AG04449 (cell line): ENCODE measurements around the gene NUMB.

Source experiments
- CTCF ChIA-PET: fragments of 350-600 bp; formaldehyde crosslinking; extraction: SDS; loops from one replicate; lab custom pipeline; 2021; ENCODE audit warnings: antibody characterized with exemption; lab: Yijun Ruan, JAX
- POLR2A ChIA-PET: fragments of 400-600, 350-600 bp; formaldehyde crosslinking; extraction: SDS; loops from one replicate; lab custom pipeline; 2020; ENCODE audit warnings: antibody characterized with exemption, inconsistent platforms; lab: Yijun Ruan, JAX
- DNase-seq: peaks from one replicate; pipeline ENCODE4 v3.0.0-alpha.2; 2010; ENCODE audit warnings: low read depth, low spot score
- H3K4me3 ChIP-seq: 2 replicates; pipeline ENCODE4 v1.5.1; 2011; ENCODE audit warnings: low read depth, mild to moderate bottlenecking, control low read depth, low read length
- TF ChIP-seq, protein P1 (sequence below): IDR thresholded peaks from one replicate; pipeline ENCODE4 v1.5.1; 2011; ENCODE audit warnings: mild to moderate bottlenecking, moderate library complexity, low read length, control low read depth, inconsistent platforms; ENCODE audit not compliant: insufficient read depth; ENCODE audit errors: missing control alignments

NUMB gene

GRCh38 chr14:73342670-73343069 lies 115.7 kb downstream of the NUMB start:
- ChIA-PET POLR2A (no interaction called here), CTCF (interaction anchor here (1.0 kb wide), 1 partner anchor 48 kb away, joined by 3 read pairs; no protein-coding TSS in a partner anchor)
- TF ChIP-seq, protein P1, sequence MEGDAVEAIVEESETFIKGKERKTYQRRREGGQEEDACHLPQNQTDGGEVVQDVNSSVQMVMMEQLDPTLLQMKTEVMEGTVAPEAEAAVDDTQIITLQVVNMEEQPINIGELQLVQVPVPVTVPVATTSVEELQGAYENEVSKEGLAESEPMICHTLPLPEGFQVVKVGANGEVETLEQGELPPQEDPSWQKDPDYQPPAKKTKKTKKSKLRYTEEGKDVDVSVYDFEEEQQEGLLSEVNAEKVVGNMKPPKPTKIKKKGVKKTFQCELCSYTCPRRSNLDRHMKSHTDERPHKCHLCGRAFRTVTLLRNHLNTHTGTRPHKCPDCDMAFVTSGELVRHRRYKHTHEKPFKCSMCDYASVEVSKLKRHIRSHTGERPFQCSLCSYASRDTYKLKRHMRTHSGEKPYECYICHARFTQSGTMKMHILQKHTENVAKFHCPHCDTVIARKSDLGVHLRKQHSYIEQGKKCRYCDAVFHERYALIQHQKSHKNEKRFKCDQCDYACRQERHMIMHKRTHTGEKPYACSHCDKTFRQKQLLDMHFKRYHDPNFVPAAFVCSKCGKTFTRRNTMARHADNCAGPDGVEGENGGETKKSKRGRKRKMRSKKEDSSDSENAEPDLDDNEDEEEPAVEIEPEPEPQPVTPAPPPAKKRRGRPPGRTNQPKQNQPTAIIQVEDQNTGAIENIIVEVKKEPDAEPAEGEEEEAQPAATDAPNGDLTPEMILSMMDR, result no peak
- H3K4me3 ChIP-seq, result no peak overlapping the region
- no peak for DNase-seq

- POLR2A ChIA-PET, result no interaction called here
- no peak for DNase-seq
- H3K4me3 ChIP-seq, result no peak overlapping the region
- TF ChIP-seq, protein P1, result no peak
- CTCF ChIA-PET, result no interaction called here
Observed at GRCh38 chr14:73339846-73340595, 118.3 kb downstream of the NUMB start.

GRCh38 chr14:73339206-73339605 lies 119.1 kb downstream of the NUMB start:
- DNase-seq, result no peak
- POLR2A ChIA-PET, result no interaction called here
- H3K4me3 ChIP-seq, result no peak overlapping the region
- CTCF ChIA-PET, result no interaction called here
- TF ChIP-seq, protein P1, result no peak

- no peak overlapping the region for H3K4me3 ChIP-seq
- TF ChIP-seq, protein P1, result no peak
- ChIA-PET CTCF (no interaction called here), POLR2A (no interaction called here)
- DNase-seq, result no peak
Observed at GRCh38 chr14:73338551-73338950, 119.8 kb downstream of the NUMB start.

DNA sequence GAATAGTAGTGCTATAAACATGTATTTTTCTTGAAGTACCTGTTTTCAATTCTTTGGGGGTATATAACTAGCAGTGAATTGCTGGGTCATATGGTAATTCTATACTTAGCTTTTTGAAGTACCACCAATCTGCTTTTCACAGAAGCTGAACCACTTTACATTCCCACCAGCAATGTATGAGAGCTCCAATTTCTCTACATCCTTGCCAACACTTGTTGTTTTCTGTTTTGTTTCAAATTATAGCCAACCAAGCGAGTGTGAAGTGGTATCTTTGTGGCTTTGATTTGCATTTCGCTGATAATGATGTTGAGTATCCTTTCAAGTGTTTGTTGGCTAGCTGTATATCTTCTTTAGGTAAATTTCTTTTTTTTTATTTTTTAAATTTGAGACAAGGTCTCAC lies 125.3 kb downstream of the NUMB start:
- ChIA-PET POLR2A (interaction anchor here (0.7 to 1.1 kb wide), 2 partner anchors 114 to 236 kb away, joined by 3 to 4 read pairs; partner anchors contain the start of gene ACOT2), CTCF (interaction anchor here (1.5 kb wide), 2 partner anchors 9 to 38 kb away, joined by 3 to 6 read pairs; no protein-coding TSS in a partner anchor)
- DNase-seq, result no peak
- H3K4me3 ChIP-seq, result no peak overlapping the region
- TF ChIP-seq, protein P1, result no peak

- no peak for DNase-seq
- CTCF ChIA-PET, result interaction anchor here (2.1 kb wide), 1 partner anchor 31 kb away, joined by 10 read pairs; no protein-coding TSS in a partner anchor
- POLR2A ChIA-PET, result interaction anchor here (0.7 kb wide), 1 partner anchor 16 kb away, joined by 3 read pairs; no protein-coding TSS in a partner anchor
- TF ChIP-seq, protein P1, result no peak
- no peak overlapping the region for H3K4me3 ChIP-seq
Observed at GRCh38 chr14:73325630-73326299, 132.6 kb downstream of the NUMB start.
